ENCODE results near the gene PIGL. TPM values are rescaled to one million over a fixed set of nuclear protein-coding genes. Genes with fewer than 3 reads are reported as not detected.

The PIGL gene
- total RNA-seq, 1 donor from 2014 or later, result 28.6 TPM

DNA sequence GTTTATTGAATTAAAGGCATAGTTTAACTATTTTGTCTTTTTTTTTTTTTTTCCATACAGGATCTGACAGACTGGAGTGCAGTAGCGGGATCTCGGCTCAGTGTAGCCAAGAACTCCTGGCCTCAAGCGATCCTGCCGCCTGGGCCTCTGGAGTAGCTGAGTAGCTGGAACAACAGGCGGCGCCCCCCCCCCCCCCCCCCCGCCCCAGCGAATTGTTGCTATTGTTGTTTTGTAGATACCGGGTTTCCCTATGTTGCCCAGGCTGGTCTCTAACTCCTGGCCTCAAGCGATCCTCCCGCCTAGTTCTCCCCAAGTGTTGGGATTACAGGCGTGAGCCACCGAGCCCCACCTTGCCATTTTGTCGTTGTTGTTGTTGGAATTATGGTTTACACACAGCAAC lies 137.6 kb downstream of the PIGL start:
- TF ChIP-seq, protein P1, sequence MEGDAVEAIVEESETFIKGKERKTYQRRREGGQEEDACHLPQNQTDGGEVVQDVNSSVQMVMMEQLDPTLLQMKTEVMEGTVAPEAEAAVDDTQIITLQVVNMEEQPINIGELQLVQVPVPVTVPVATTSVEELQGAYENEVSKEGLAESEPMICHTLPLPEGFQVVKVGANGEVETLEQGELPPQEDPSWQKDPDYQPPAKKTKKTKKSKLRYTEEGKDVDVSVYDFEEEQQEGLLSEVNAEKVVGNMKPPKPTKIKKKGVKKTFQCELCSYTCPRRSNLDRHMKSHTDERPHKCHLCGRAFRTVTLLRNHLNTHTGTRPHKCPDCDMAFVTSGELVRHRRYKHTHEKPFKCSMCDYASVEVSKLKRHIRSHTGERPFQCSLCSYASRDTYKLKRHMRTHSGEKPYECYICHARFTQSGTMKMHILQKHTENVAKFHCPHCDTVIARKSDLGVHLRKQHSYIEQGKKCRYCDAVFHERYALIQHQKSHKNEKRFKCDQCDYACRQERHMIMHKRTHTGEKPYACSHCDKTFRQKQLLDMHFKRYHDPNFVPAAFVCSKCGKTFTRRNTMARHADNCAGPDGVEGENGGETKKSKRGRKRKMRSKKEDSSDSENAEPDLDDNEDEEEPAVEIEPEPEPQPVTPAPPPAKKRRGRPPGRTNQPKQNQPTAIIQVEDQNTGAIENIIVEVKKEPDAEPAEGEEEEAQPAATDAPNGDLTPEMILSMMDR (IDR thresholded peaks at IDR 0.05), result no peak
- no peak for DNase-seq (ENCODE audit: extremely low spot score, unreplicated experiment)
- Mint-ChIP-seq H3K36me3 (ENCODE audit: unreplicated experiment) (no peaks in the 10 kb centered on the region), H3K9me3 (ENCODE audit: unreplicated experiment) (no peaks in the 10 kb centered on the region), H3K4me3 (ENCODE audit: unreplicated experiment) (peak overlapping the region; percentile 67), H3K4me1 (ENCODE audit: unreplicated experiment) (peaks cover 18% of the 10 kb centered on the region), H3K27ac (ENCODE audit: unreplicated experiment) (no peak overlapping the region), H3K27me3 (ENCODE audit: unreplicated experiment) (peaks cover 10% of the 10 kb centered on the region)

GRCh38 chr17:16358394-16358793 lies 141.4 kb downstream of the PIGL start:
- Mint-ChIP-seq H3K27me3 (ENCODE audit: unreplicated experiment) (peaks cover 10% of the 10 kb centered on the region), H3K4me1 (ENCODE audit: unreplicated experiment) (peaks cover 3% of the 10 kb centered on the region), H3K36me3 (ENCODE audit: unreplicated experiment) (no peaks in the 10 kb centered on the region), H3K9me3 (ENCODE audit: unreplicated experiment) (no peaks in the 10 kb centered on the region), H3K27ac (ENCODE audit: unreplicated experiment) (no peak overlapping the region), H3K4me3 (ENCODE audit: unreplicated experiment) (no peak overlapping the region)
- no peak for DNase-seq (ENCODE audit: extremely low spot score, unreplicated experiment)
- TF ChIP-seq, protein P1 (IDR thresholded peaks at IDR 0.05), result no peak

GRCh38 chr17:16361874-16362273 lies 144.9 kb downstream of the PIGL start:
- Mint-ChIP-seq H3K4me3 (ENCODE audit: unreplicated experiment) (no peak overlapping the region), H3K9me3 (ENCODE audit: unreplicated experiment) (no peaks in the 10 kb centered on the region), H3K4me1 (ENCODE audit: unreplicated experiment) (no peaks in the 10 kb centered on the region), H3K36me3 (ENCODE audit: unreplicated experiment) (no peaks in the 10 kb centered on the region), H3K27ac (ENCODE audit: unreplicated experiment) (no peak overlapping the region), H3K27me3 (ENCODE audit: unreplicated experiment) (peaks cover 8% of the 10 kb centered on the region)
- TF ChIP-seq, protein P1 (IDR thresholded peaks at IDR 0.05), result no peak
- no peak for DNase-seq (ENCODE audit: extremely low spot score, unreplicated experiment)

DNA sequence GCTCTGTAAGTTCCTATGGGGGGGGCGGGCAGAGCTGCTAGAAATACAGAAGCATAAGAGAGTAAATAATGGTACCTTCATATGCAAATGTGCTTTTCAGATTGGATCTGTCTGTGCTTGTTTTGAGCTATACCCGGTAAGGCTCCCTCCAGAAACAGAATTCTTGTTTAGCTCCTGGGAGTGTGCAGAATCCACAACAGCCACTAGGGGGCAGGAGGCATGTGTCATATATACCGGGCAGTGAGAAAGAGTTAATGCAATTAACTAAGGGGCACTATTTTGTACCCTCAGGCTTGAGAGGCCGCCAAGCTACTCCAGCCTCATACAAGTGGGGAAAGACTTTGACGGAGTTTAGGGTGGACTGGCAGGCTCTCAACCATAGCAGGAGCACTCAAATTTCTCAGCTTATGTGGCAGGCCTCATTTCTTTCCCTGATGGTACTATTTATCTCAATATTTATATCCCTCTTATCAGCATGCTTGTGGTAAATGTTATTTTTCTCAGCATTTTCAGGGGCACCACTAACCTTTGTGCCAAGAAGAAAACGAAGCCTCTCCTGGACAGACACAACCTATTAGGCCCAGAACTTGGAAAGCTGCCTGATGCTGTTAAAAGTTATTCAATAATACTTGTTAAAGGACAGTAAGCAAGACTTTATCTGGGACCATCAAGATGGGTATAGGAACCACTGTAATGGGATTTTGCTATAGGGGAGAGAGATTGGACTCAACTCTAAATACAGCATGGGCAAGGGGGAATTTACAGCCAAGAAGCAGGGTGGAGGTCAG lies 146.9 kb downstream of the PIGL start:
- H3K4me1 Mint-ChIP-seq (ENCODE audit: unreplicated experiment), result no peaks in the 10 kb centered on the region
- H3K4me3 Mint-ChIP-seq (ENCODE audit: unreplicated experiment), result no peak overlapping the region
- no peak overlapping the region for H3K27ac Mint-ChIP-seq (ENCODE audit: unreplicated experiment)
- TF ChIP-seq, protein P1 (IDR thresholded peaks at IDR 0.05), result peak; percentile 90
- no peaks in the 10 kb centered on the region for H3K36me3 Mint-ChIP-seq (ENCODE audit: unreplicated experiment)
- no peaks in the 10 kb centered on the region for H3K9me3 Mint-ChIP-seq (ENCODE audit: unreplicated experiment)
- H3K27me3 Mint-ChIP-seq (ENCODE audit: unreplicated experiment), result no peaks in the 10 kb centered on the region
- DNase-seq (ENCODE audit: extremely low spot score, unreplicated experiment), result no peak

DNA sequence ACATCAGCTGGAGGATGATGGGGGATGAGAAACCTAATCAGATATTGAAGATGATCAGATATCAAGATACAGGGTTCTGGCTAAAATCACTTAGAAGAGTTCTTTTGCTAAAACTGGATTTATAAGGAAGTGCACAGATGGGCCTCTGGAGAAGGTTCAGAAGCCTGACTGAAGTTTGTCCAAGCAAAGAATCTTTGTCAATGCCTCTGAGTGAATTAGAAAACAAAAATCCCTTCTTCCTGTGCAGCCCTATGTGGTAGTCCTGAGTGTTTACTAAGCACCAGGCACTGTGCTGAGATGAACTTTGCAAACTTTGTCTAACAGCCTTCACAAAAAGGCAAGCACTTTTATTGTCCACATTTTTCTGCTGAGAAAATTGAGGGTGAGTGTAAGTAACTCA lies 147.6 kb downstream of the PIGL start:
- H3K27me3 Mint-ChIP-seq (ENCODE audit: unreplicated experiment), result no peaks in the 10 kb centered on the region
- H3K27ac Mint-ChIP-seq (ENCODE audit: unreplicated experiment), result no peak overlapping the region
- no peaks in the 10 kb centered on the region for H3K36me3 Mint-ChIP-seq (ENCODE audit: unreplicated experiment)
- TF ChIP-seq, protein P1 (IDR thresholded peaks at IDR 0.05), result no peak
- no peak overlapping the region for H3K4me3 Mint-ChIP-seq (ENCODE audit: unreplicated experiment)
- no peaks in the 10 kb centered on the region for H3K4me1 Mint-ChIP-seq (ENCODE audit: unreplicated experiment)
- H3K9me3 Mint-ChIP-seq (ENCODE audit: unreplicated experiment), result no peaks in the 10 kb centered on the region
- no peak for DNase-seq (ENCODE audit: extremely low spot score, unreplicated experiment)

Data from osteocyte (in vitro differentiated cells).